Spleen (tissue), 11 donors: Measurements from ENCODE around the gene COLEC12. TPM values are rescaled to one million over a fixed set of nuclear protein-coding genes. Genes with fewer than 3 reads are reported as not detected.

Experiments used
- DNase-seq: peaks from one replicate; pipeline ENCODE4 v3.0.0-alpha.2; 2020
- H3K27ac ChIP-seq, 8 donors: fragments of 200-600 bp; sonication (generic) in 7 of 8; 1 replicate in 4 of 8; 2 replicates in 4 of 8; pipeline versions ENCODE4 v1.5.0 to v1.8.0; 2016 to 2021; ENCODE audit warnings: inconsistent platforms in 4 of 8, mild to moderate bottlenecking in 4 of 8, moderate library complexity in 1 of 8
- H3K27me3 ChIP-seq, 7 donors: fragments of 200-600 bp; sonication (generic) in 6 of 7; replicated peaks in 1 of 7; 1 replicate in 4 of 7; 2 replicates in 3 of 7; pipeline versions ENCODE4 v1.5.0 to v1.8.0; 2016 to 2021; ENCODE audit warnings: inconsistent platforms in 3 of 7, mild to moderate bottlenecking in 1 of 7
- H3K36me3 ChIP-seq, 6 donors: fragments of 200-600 bp; sonication (generic) in 5 of 6; 1 replicate in 4 of 6; 2 replicates in 2 of 6; pipeline versions ENCODE4 v1.5.0 to v1.8.0; 2016 to 2021; ENCODE audit warnings: inconsistent platforms in 2 of 6
- H3K4me1 ChIP-seq, 6 donors: fragments of 200-600 bp; sonication (generic) in 5 of 6; 1 replicate in 3 of 6; 2 replicates in 3 of 6; pipeline versions ENCODE4 v1.5.0 to v1.8.0; 2016 to 2021; ENCODE audit warnings: inconsistent platforms in 3 of 6
- H3K4me3 ChIP-seq, 8 donors: fragments of 200-600 bp; sonication (generic) in 7 of 8; 1 replicate in 4 of 8; 2 replicates in 4 of 8; pipeline versions ENCODE4 v1.5.0 to v1.8.0; 2016 to 2021; ENCODE audit warnings: inconsistent platforms in 4 of 8, mild to moderate bottlenecking in 4 of 8, moderate library complexity in 2 of 8
- H3K9me3 ChIP-seq, 8 donors: fragments of 200-600 bp; sonication (generic) in 7 of 8; 1 replicate in 4 of 8; 2 replicates in 4 of 8; pipeline versions ENCODE4 v1.5.0 to v1.8.0; 2016 to 2021; ENCODE audit warnings: inconsistent platforms in 4 of 8
- POLR2A ChIP-seq, 3 donors: fragments of 450-650 bp; IDR thresholded peaks; one replicate each; pipeline ENCODE4 v1.5.1; 2017; ENCODE audit warnings: antibody characterized with exemption in 3 of 3, mild to moderate bottlenecking in 1 of 3
- POLR2AphosphoS5 ChIP-seq, 3 donors: sonication (generic); formaldehyde crosslinking; IDR thresholded peaks; one replicate each; pipeline ENCODE4 v1.5.1; 2017; ENCODE audit warnings: antibody characterized with exemption in 3 of 3
- WGBS, 5 donors: extraction: QIAGEN DNeasy Blood & Tissue Kit in 3 of 5; methylation state at CpG; one replicate each; pipeline versions ENCODE4 v1.1.5 to v1.1.7; 2013 to 2018; 5-methylcytosine and 5-hydroxymethylcytosine counted together
- intact Hi-C: fragments of 100-400 bp; cut with DNase I; formaldehyde crosslinking; loops from one replicate; pipeline ENCODE4 v1.15.0; 2023; ENCODE audit warnings: low total_unique reads
- polyA plus RNA-seq, 3 donors: library from polyadenylated mRNA; stranded (reverse); fragments of 200-250 nt; gene quantifications; one replicate each; pipeline ENCODE4 v1.2.1, GENCODE V29; 2013
- total RNA-seq, 7 donors: library from RNA; depleted of rRNA in 3 of 7; stranded (reverse); fragments of >200 nt in 3 of 7; fragmentation: NEBNext Ultra II Directional in 4 of 7; extraction: Animal tissue kit (Norgen Biotek cat#: 25700) in 4 of 7; gene quantifications; one replicate each; pipeline versions ENCODE4 v1.1.0 to v1.2.1, GENCODE V29; 2016 to 2021
- TF ChIP-seq, protein P1 (sequence below), 11 experiments: fragments of 200-600 bp in 7 of 11; fragments of 450-650 bp in 4 of 11; sonication (generic) in 4 of 11; IDR thresholded peaks in 8 of 11; conservative IDR thresholded peaks in 3 of 11; 1 replicate in 7 of 11; 2 replicates in 4 of 11; pipeline versions ENCODE4 v1.4.0 to v1.8.0; 2016 to 2021; ENCODE audit warnings: antibody characterized with exemption in 11 of 11, inconsistent platforms in 4 of 11, mild to moderate bottlenecking in 1 of 11
- donor health status: healthy with polysubstance abuse.
- donor health status: DM: no; HTN: no; CAD: no; lungs with moderate emphysema.
- donor health status: DM: no; HTN: no; CAD: no.
- donor health status: Bipolar disorder and iron deficiency.
- donor health status: healthy.
- donor health status: DM: no; HTN: no; CAD: no.
- donor health status: DM: yes; HTN: yes; CAD: no.

Gene COLEC12
- total and polyA plus RNA-seq, 10 donors = 0.13 to 4.5 (median 1.0) TPM

DNA sequence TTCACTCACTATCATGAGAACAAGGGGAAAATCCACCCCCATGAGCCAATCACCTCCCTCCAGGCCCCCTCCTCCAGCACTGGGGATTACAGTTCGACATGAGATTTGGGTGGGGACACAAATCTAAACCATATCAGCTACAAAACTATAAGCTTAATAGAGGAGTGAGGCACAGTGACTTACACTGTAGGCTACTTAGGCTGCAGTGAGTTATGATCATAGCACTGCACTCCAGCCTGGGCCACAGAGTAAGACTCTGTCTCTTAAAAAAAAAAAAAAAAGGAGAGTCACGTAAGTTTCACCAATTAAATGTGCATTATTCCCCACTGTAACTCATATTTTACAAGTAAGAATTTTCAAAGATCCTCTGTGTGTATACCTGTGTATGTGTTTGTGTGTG, 26.2 kb upstream of the COLEC12 start:
- no peak for DNase-seq
- no peak overlapping the region for H3K27ac ChIP-seq
- 75 to 90% (median 87%) methylated on average over 2 of the region's 2 CpGs for WGBS, 5 donors
- peaks cover 0 to 12% (median 0%) of the 10 kb centered on the region in 7 donors for H3K27me3 ChIP-seq
- TF ChIP-seq, protein P1, sequence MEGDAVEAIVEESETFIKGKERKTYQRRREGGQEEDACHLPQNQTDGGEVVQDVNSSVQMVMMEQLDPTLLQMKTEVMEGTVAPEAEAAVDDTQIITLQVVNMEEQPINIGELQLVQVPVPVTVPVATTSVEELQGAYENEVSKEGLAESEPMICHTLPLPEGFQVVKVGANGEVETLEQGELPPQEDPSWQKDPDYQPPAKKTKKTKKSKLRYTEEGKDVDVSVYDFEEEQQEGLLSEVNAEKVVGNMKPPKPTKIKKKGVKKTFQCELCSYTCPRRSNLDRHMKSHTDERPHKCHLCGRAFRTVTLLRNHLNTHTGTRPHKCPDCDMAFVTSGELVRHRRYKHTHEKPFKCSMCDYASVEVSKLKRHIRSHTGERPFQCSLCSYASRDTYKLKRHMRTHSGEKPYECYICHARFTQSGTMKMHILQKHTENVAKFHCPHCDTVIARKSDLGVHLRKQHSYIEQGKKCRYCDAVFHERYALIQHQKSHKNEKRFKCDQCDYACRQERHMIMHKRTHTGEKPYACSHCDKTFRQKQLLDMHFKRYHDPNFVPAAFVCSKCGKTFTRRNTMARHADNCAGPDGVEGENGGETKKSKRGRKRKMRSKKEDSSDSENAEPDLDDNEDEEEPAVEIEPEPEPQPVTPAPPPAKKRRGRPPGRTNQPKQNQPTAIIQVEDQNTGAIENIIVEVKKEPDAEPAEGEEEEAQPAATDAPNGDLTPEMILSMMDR (IDR thresholded peaks at IDR 0.05 in 8 of 11, conservative IDR thresholded peaks at IDR 0.05 in 3 of 11) = no peak
- no peak for TF ChIP-seq POLR2AphosphoS5 (IDR thresholded peaks at IDR 0.05)
- no peak for TF ChIP-seq POLR2A (IDR thresholded peaks at IDR 0.05)
- intact Hi-C loops = no loop called here
- H3K4me3 ChIP-seq = no peak overlapping the region
- H3K36me3 ChIP-seq = no peaks in the 10 kb centered on the region
- H3K9me3 ChIP-seq = no peaks in the 10 kb centered on the region
- no peaks in the 10 kb centered on the region for H3K4me1 ChIP-seq

DNA sequence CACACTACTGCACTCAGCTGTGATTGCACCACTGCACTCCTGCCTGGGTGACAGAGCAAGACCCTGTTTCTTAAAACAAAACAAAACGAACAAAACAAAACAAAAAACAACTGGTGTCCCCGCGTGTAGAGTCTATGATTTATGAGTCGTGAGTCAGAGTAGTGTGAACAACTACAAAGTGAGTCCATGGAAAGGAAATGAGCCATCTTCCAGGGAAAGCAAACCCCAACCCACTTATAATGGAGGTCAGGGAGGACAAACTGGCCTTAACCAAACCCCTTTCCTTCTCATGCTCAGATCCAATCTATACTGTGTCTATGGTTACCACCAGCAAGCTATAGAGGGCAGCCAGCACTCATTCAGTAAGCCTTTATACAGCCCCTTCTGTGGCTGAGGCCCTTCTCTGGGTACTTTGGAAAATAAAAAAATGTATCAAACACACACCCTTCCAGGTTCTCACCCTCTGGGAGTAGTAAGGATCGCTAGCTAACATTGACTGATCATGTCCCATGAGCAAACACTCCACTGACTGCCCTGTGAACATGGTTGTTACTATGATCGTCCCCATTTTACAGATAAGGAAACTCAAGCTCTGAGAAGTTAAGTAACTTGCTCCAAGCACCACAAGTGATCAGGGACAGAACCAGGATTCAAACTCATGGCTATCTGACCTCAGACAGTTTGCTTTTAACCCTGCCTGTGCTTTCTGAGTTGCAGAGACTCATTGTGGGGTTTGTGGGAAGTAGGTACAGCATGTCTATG, 24.7 kb upstream of the COLEC12 start:
- DNase-seq = no peak
- Histone ChIP-seq H3K27ac (no peak overlapping the region), H3K27me3 (peaks cover 0 to 12% (median 0%) of the 10 kb centered on the region in 7 donors), H3K4me3 (no peak overlapping the region), H3K9me3 (no peaks in the 10 kb centered on the region), H3K36me3 (no peaks in the 10 kb centered on the region), H3K4me1 (no peaks in the 10 kb centered on the region)
- WGBS, 5 donors = 64 to 83% (median 73%) methylated on average over 6 of the region's 6 CpGs
- TF ChIP-seq, protein P1 (IDR thresholded peaks at IDR 0.05 in 8 of 11, conservative IDR thresholded peaks at IDR 0.05 in 3 of 11) = no peak
- no peak for TF ChIP-seq POLR2A (IDR thresholded peaks at IDR 0.05)
- no peak for TF ChIP-seq POLR2AphosphoS5 (IDR thresholded peaks at IDR 0.05)
- intact Hi-C loops = no loop called here

DNA sequence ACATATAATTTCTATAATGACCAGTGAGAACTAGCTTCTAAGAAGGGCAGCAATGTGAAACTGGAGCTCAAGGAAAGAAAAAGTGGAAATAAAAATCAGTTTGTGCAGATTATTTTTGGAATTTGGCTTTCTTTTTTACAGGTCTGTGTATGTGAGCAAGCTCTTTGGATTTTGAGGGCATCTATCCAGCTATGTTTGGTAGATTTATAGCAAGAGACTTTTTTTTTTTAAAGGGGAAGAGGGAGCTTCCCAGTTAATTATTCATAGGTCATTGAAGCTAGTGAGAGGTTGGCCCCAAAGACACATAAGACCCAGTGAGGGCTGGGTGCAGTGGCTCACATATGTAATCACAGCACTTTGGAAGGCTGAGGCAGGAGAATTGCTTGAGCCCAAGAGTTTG, 24.0 kb upstream of the COLEC12 start:
- no peak overlapping the region for H3K4me3 ChIP-seq
- TF ChIP-seq POLR2AphosphoS5 (IDR thresholded peaks at IDR 0.05) = no peak
- no peak overlapping the region for H3K27ac ChIP-seq
- intact Hi-C loops = no loop called here
- no peak for DNase-seq
- H3K4me1 ChIP-seq = no peaks in the 10 kb centered on the region
- H3K9me3 ChIP-seq = no peaks in the 10 kb centered on the region
- peaks cover 0 to 12% (median 0%) of the 10 kb centered on the region in 7 donors for H3K27me3 ChIP-seq
- H3K36me3 ChIP-seq = no peaks in the 10 kb centered on the region

DNA sequence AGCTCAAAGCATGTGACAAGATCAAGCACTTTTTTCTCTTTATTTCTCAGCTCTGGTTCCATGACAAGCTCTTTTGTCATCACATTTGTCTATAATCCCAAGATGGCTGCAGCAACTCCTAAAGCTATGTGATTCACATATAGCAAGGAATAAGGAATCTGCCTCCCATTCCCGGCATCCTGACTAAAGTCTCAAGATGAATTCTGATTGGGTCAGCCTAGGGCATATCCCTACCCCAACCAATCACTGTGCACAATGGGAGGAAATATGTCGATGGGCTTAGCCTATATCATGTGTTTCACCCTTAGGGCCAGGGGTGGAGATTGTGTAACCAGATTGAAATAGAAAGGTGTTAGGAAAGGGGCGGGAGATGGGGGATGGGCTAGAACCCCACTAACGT, 23.1 kb upstream of the COLEC12 start:
- Histone ChIP-seq H3K27ac (no peak overlapping the region), H3K9me3 (no peaks in the 10 kb centered on the region)

More for the DNA sequence above, 23.1 kb upstream of the COLEC12 start:
- no peak for TF ChIP-seq POLR2AphosphoS5 (IDR thresholded peaks at IDR 0.05)
- no peak for TF ChIP-seq POLR2A (IDR thresholded peaks at IDR 0.05)
- TF ChIP-seq, protein P1 (IDR thresholded peaks at IDR 0.05 in 8 of 11, conservative IDR thresholded peaks at IDR 0.05 in 3 of 11) = no peak
- no peaks in the 10 kb centered on the region for H3K4me1 ChIP-seq
- H3K4me3 ChIP-seq = no peak overlapping the region
- intact Hi-C loops = no loop called here
- no peak for DNase-seq
- no peaks in the 10 kb centered on the region for H3K36me3 ChIP-seq
- WGBS, 5 donors = 55 to 65% (median 59%) methylated on average over 4 of the region's 4 CpGs
- peaks cover 0 to 8% (median 0%) of the 10 kb centered on the region in 7 donors for H3K27me3 ChIP-seq
